ENCODE data around the gene BEST1. TPM values are rescaled to one million over a fixed set of nuclear protein-coding genes. Genes with fewer than 3 reads are reported as not detected.

BEST1 gene
- total RNA-seq, 1 donor from 2014 or later, result 1.7 TPM

Other genes starting within 250 kb of the BEST1 start
- 0.03 TPM in 1 of 2 replicates, not detected in the other for gene MYRF, start 197.7 kb upstream of the BEST1 start, total RNA-seq
- 33.0 and 36.7 TPM in 2 replicates for gene TMEM258, start 157.8 kb upstream of the BEST1 start, total RNA-seq
- gene FEN1, start 157.4 kb upstream of the BEST1 start, total RNA-seq, result 13.4 and 13.9 TPM in 2 replicates
- gene FADS1, start 133.3 kb upstream of the BEST1 start, total RNA-seq, result 72.9 and 123 TPM in 2 replicates
- 68.6 and 175 TPM in 2 replicates for gene FADS2, start 122.1 kb upstream of the BEST1 start, total RNA-seq
- gene FADS3, start 58.8 kb upstream of the BEST1 start, total RNA-seq, result 310 and 645 TPM in 2 replicates
- gene RAB3IL1, start 32.8 kb upstream of the BEST1 start, total RNA-seq, result 3.0 and 4.3 TPM in 2 replicates
- gene FTH1, start 17.3 kb downstream of the BEST1 start, total RNA-seq, result 436 and 518 TPM in 2 replicates
- 11.6 and 12.3 TPM in 2 replicates for gene INCENP, start 173.7 kb downstream of the BEST1 start, total RNA-seq
- not detected in 2 replicates for gene SCGB1D1, start 239.9 kb downstream of the BEST1 start, total RNA-seq